HG03521 (cell line): ENCODE measurements around the gene MYF6.

Source experiments
- ATAC-seq: cut with Tn5 transposase; IDR thresholded peaks from one replicate; pipeline ENCODE4 v1.9.1; 2021; ENCODE audit warnings: mild to moderate bottlenecking, moderate library complexity; ENCODE audit not compliant: unreplicated experiment

The MYF6 gene

GRCh38 chr12:80702889-80703805 lies 4.3 kb upstream of the MYF6 start:
- ATAC-seq, result peak; percentile 64

GRCh38 chr12:80704420-80704819 lies 3.0 kb upstream of the MYF6 start:
- no peak for ATAC-seq

- no peak for ATAC-seq
These were observed 410 bp downstream of the MYF6 start for GRCh38 chr12:80707830-80708258.

DNA sequence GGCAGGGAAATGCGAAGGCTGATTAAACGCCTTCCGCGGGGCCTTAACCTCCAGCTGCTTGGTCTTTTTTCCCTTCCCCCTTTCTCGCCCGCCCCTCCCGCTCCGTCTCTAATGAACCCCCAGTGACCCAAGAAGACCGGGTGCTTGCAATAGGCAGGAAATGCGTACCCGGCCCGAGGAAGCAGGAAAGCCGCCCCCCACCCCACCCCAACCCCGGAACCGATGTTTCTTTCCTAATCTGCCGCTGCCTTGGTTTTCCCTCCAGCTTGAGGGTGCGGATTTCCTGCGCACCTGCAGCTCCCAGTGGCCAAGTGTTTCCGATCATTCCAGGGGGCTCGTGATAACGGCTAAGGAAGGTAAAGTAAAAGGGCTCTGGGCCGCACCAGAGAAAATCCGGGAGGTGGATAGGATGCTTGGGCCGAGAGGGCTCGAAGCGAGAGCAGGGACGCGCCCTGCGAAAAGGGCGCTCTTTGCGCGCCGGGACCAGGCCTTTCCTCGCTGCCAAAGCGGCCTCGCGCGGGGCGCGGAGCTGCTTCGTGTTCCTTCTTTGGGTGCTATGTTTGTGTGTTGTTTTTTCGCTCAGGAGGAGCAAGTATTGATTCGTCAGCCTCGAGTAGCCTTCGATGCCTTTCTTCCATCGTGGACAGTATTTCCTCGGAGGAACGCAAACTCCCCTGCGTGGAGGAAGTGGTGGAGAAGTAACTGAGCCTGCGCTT lies 983 bp downstream of the MYF6 start:
- ATAC-seq, result no peak

DNA sequence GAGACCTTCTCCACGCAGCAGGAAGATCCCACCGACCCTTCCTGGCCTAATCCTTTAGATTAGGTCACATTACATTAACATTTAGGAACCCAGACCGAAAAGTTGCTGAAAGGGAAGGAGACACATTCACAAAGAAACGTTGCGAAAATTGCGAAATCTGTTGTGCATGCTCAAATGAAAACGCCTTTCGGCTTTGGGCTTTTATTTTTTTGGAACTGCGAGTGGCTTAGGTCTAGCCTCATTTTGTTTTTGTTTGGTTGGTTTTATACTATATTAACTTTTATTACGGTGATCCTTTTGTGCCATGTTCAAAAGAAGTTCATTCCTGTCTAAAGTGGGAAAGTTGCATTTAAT lies 1.5 kb downstream of the MYF6 start:
- ATAC-seq, result no peak

DNA sequence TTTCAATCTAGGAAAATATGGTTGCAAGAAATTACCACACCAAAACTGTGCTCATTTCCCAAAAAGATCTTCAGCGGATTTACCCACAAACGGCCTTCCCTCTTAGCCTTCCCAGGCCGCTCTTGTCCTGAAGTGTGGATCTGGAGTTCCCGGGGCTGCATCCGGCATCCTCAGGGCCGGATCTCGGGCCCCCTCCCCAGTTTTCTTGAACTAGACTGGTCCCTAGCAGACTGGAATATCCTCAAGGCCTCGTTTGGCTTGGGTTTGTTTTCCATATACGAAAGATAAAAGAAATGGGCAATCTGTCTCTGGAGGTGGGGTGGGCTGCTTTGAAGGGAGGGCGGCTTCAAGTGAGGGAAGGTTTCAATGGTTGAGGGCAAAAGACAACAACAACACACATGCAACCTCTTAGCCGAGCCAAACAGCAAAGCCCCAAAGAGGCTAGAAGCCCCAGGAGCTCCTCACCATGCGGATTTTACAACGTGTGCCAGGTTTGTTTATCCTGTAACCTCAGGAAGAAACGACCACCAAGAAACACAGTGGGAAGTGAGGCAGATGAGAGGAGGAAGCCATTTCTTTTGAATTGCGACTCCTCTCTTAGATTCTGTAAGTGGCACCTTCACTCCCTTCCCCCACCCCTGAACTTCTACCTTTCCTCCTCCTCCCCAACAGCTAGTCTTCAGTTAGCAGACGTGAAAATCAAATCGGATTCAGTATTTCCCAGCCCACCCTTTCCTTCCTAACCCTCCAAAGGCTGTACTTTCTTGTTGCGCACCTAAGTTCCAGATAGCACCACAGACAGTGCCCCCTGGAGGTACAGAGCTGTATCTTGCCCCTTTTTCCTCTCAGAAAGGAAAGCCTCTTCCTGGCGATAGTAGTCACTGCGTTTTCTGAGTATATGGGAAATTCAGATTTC lies 2.6 kb downstream of the MYF6 start:
- peak; percentile 53 for ATAC-seq

- no peak for ATAC-seq
These were observed 3.5 kb downstream of the MYF6 start for GRCh38 chr12:80710727-80711449.

GRCh38 chr12:80711866-80712265 lies 4.4 kb downstream of the MYF6 start:
- ATAC-seq, result no peak

- no peak for ATAC-seq
These were observed 5.4 kb downstream of the MYF6 start for GRCh38 chr12:80712866-80713265.

DNA sequence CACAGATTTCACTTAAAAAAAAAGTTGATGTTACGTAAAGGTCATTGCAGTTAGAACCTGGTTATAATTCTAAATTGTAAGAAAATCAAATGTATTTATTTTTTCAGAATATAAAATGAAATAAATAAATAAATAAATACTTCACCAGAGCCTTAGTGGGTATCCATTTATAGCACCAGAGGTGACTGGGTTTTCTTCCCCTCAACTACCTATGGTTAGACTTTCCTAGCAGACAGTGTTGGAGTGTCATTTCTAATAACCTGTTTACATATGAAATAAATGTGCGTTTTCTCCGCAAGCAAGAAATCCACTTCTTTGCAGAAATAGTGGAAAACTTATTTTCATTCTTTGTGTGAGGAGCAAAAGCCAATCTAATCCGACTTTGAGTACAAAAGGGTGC lies 6.0 kb downstream of the MYF6 start:
- no peak for ATAC-seq

- no peak for ATAC-seq
These were observed 6.6 kb downstream of the MYF6 start for GRCh38 chr12:80714055-80714454.

- ATAC-seq, result no peak
These were observed 7.4 kb downstream of the MYF6 start for GRCh38 chr12:80714846-80715245.

- ATAC-seq, result no peak
These were observed 8.3 kb downstream of the MYF6 start for GRCh38 chr12:80715713-80716249.

DNA sequence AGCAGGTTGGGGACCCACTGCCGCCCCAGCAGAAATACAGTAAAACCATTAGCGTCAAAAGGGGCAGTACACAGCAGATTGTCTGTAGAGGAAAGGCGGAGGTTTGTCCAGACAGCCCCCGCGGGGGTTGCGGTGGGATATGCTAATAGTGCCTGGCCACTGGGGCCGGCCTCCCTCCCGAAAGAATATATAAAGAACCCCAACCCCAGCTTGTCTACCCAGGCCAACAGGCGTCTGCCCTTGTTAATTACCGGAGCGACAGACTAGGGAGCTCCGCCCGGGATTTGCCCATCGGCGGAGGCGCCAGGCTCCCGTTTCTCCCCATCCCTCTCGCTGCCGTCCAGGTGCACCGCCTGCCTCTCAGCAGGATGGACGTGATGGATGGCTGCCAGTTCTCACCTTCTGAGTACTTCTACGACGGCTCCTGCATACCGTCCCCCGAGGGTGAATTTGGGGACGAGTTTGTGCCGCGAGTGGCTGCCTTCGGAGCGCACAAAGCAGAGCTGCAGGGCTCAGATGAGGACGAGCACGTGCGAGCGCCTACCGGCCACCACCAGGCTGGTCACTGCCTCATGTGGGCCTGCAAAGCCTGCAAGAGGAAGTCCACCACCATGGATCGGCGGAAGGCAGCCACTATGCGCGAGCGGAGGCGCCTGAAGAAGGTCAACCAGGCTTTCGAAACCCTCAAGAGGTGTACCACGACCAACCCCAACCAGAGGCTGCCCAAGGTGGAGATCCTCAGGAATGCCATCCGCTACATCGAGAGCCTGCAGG lies 9.4 kb downstream of the MYF6 start, which contains the start of gene MYF5:
Gene MYF5, plus strand, starts transcription at position 217 of the 774 bp plus-strand sequence. Its CDS starts 152 bp downstream, at position 369.
- no peak for ATAC-seq

DNA sequence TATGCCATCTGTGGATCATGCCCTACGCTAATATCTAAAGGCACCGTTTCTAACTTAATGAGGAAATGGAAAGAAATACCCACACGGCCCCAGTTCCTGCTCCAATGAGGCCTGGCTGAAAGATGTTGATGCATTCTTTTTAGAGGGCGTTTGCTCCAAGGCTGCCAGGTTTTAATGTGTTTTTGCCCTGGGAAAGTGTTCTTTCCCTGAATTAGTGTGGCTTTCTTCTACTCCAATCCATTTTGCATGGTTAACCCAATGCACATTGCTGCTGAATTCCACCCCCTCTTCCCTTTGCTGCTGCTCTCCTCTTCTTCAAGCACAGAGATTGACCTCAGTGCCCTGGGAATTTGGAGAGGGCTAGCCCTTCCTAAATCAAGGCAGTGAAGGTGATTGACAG lies 10.4 kb downstream of the MYF6 start:
- no peak for ATAC-seq

DNA sequence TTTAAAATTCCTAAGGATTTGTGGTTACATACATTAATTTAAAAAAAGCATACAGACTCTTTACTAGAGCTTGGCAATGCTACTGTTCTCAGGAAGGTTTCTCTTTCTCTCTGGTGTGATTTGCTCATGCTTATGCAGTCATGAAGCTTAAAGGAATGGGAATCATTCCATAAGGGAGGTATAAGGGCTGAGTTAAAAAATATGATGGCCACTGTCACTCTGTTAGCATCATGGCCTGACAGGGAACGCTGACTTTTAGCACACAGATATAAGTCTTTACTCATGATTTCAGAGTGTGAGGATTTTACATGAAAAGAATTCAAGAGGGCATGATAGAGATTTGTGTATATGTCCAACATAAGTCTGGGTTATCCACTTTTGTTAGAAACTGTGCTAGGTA lies 13.1 kb downstream of the MYF6 start:
- ATAC-seq, result no peak

DNA sequence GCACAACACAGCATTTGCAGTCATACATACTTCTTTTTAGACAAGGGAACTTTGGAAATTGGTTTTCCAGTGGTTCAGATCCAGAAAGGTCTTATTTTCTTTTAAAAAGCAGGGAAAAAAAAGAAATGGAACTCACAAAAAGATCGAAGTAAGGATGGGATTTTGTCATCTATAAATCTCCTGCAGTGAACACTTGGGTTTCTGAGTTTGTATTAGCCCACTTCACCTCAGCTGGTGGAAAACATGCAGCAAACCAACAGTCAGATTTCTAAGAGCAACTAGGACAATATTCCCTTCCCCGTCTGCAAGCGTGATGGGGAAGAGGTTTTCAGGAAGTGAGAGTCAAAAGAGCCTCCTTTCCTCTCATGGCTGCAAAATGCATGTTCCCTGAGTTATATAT lies 13.9 kb downstream of the MYF6 start:
- no peak for ATAC-seq

DNA sequence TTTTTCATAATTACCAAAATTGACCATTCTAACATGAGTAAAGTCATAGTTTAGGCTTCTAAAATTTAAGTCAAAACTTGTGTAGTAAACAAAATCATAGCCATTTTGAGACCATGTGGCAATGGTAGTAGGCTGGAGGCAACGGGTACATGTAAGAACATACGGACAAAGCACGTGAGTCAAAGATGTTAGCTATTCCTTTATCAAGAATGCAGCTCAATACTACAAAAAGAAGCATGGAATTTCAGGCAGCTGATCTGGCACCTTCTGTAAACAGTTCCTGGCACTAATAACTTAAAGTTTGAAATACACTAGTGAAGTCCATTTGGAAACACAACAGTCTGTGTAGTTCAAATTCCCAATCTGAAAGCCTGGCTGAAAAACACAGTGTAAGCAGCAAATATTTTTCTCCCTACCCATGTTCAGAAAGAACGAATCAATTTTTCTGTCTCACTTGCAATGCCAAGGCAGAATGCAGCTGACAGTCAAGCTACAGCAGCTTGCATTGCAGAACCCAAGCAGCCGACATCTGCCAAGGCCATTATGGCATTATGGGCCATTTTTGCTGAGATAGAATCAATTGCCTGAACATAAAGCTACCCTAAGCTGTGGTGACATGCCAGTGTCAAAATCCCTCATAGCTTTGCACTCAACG lies 38.5 kb downstream of the MYF6 start:
- ATAC-seq, result no peak

DNA sequence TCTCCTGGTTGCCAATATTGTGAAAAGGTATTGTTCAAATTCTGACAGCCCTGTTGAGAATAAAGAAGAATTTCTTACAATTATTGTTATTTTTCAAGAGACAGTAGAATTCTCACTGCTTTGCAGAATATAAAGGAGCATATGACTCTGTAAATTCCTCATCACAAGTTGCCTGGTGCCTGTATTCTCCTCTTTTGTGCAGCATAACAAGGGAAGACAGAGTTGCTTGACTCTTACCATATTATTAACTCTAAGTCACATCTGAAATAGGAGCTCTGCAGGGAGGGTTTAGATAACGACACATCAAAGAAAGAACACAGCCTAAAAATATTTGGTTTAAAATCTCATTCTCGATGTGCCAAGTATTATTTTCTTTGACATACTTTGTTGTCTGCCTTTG lies 40.4 kb downstream of the MYF6 start:
- no peak for ATAC-seq
